ENCODE measurements around the gene DARS2. TPM values are rescaled to one million over a fixed set of nuclear protein-coding genes. Genes with fewer than 3 reads are reported as not detected.

Gene DARS2, protein sequence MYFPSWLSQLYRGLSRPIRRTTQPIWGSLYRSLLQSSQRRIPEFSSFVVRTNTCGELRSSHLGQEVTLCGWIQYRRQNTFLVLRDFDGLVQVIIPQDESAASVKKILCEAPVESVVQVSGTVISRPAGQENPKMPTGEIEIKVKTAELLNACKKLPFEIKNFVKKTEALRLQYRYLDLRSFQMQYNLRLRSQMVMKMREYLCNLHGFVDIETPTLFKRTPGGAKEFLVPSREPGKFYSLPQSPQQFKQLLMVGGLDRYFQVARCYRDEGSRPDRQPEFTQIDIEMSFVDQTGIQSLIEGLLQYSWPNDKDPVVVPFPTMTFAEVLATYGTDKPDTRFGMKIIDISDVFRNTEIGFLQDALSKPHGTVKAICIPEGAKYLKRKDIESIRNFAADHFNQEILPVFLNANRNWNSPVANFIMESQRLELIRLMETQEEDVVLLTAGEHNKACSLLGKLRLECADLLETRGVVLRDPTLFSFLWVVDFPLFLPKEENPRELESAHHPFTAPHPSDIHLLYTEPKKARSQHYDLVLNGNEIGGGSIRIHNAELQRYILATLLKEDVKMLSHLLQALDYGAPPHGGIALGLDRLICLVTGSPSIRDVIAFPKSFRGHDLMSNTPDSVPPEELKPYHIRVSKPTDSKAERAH
- total RNA-seq (2021) (15.0 and 18.3 TPM in 2 replicates), Bru-seq, nascent RNA (percentile 59 among the genes with signal in this experiment), BruChase-seq, experiment 1, labeled RNA remaining after a 2-hour chase (percentile 47 among the genes with signal in this experiment), BruChase-seq, experiment 2, labeled RNA remaining after a 6-hour chase (percentile 60 among the genes with signal in this experiment)
- long read RNA-seq, transcript DARS2-201 (17 exons, 3,441 nt) = major isoform, 14 of 21 reads
- long read RNA-seq, partial matches to known transcripts = 0 of 21 reads
- long read RNA-seq, other reads (novel, unspliced or antisense) = 2 of 21 reads

GRCh38 chr1:173824315-173825081, at the start of gene DARS2, which contains the start of gene CENPL:
Gene DARS2 (plus strand): TSS chr1:173824673. CDS start chr1:173825230, 557 bp downstream.
Gene CENPL (minus strand): TSS chr1:173824883. CDS start chr1:173811299, 13,584 bp downstream.
- POLR2A ChIA-PET (ENCODE audit: unreplicated experiment) = interaction anchor here (0.6 to 0.7 kb wide), 5 partner anchors 40 to 1097 kb away, joined by 4 to 6 read pairs (median 5); no protein-coding TSS in a partner anchor
- no peaks in the 10 kb centered on the region for H3K9me3 ChIP-seq (ENCODE audit: insufficient read depth, low read depth)
- DNase-seq = peak; percentile 86 to 90
- H3K79me2 ChIP-seq (ENCODE audit: low read depth) = peaks cover 45% of the 10 kb centered on the region
- CTCF ChIA-PET = interaction anchor here (0.7 kb wide), 1 partner anchor 393 kb away, joined by 7 read pairs; no protein-coding TSS in a partner anchor
- H3F3A ChIP-seq (ENCODE audit: insufficient read depth, low read depth) = peaks cover 26% of the 10 kb centered on the region; the same call in 1 of the 2 replicates
- peak within 1 kb of the TSS; percentile 84 for H3K4me3 ChIP-seq
- no peaks in the 10 kb centered on the region for H3K36me3 ChIP-seq (ENCODE audit: low read depth)
- H3K9me2 ChIP-seq (ENCODE audit: insufficient read depth) = no peaks in the 10 kb centered on the region
- peaks cover 17% of the 10 kb centered on the region for H3K4me1 ChIP-seq (replicated peaks; ENCODE audit: insufficient read depth)
- H4K20me1 ChIP-seq (ENCODE audit: insufficient read depth) = no peaks in the 10 kb centered on the region
- TSS peak; percentile 90 for BruUV-seq (replicated peaks)
- peak within 1 kb of the TSS; percentile 95 for H3K4me2 ChIP-seq
- TF ChIP-seq EZH2 (IDR thresholded peaks at IDR 0.05; ENCODE audit: low read depth) (no peak), CTCF (conservative IDR thresholded peaks at IDR 0.05) (no peak)
- H3K27me3 ChIP-seq (ENCODE audit: insufficient read depth, low read depth) = no peaks in the 10 kb centered on the region
- H3K27ac ChIP-seq = peak within 1 kb of the TSS; percentile 95
- H2AFZ ChIP-seq = peak within 1 kb of the TSS; percentile 91
- intact Hi-C loops (cut with micrococcal nuclease; ENCODE audit: unreplicated experiment) = loop anchor here (1.0 to 2.0 kb wide), 6 partner anchors 44 to 1079 kb away; partner anchors contain the start of gene ZBTB37

DNA sequence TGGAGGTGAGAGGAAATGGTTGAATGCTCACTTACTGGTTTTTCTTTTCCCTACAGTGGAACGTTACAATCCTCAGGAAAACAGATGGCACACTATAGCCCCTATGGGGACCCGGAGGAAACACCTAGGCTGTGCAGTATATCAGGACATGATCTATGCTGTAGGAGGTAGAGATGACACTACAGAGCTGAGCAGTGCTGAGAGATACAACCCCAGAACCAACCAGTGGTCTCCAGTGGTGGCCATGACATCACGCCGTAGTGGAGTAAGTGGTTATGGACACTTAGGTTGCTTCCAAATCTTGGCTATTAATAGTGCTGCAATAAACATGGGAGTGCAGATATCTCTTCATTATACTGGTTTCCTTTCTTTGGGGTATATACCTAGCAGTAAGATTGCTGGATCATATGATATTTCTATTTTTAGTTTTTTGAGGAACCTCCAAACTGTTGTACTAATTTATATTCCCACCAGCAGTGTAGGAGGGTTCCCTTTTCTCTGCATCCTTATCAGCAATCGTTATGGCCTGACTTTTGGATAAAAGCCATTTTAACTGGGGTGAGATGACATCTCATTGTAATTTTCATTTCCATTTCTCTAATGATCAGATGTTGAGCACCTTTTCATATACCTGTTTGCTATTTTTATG, 48.8 kb upstream of the DARS2 start:
- no peaks in the 10 kb centered on the region for H3K27me3 ChIP-seq (ENCODE audit: insufficient read depth, low read depth)
- no peaks in the 10 kb centered on the region for H3K9me3 ChIP-seq (ENCODE audit: insufficient read depth, low read depth)
- no peaks in the 10 kb centered on the region for H3K36me3 ChIP-seq (ENCODE audit: low read depth)
- H3K27ac ChIP-seq = no peak overlapping the region
- no peaks in the 10 kb centered on the region; the same call in 1 of the 2 replicates for H3K9me2 ChIP-seq (ENCODE audit: insufficient read depth)
- no peaks in the 10 kb centered on the region for H3K79me2 ChIP-seq (ENCODE audit: low read depth)
- no peak for DNase-seq
- H3K4me2 ChIP-seq = no peak overlapping the region
- no TSS peak for BruUV-seq (replicated peaks)
- H4K20me1 ChIP-seq (ENCODE audit: insufficient read depth) = no peaks in the 10 kb centered on the region
- no peaks in the 10 kb centered on the region for H3K4me1 ChIP-seq (replicated peaks; ENCODE audit: insufficient read depth)
- no peak overlapping the region for H2AFZ ChIP-seq
- no peak overlapping the region for H3K4me3 ChIP-seq
- no peak for TF ChIP-seq EZH2 (IDR thresholded peaks at IDR 0.05; ENCODE audit: low read depth)
- TF ChIP-seq CTCF (conservative IDR thresholded peaks at IDR 0.05) = no peak
- ChIA-PET POLR2A (ENCODE audit: unreplicated experiment) (no interaction called here), CTCF (no interaction called here)
- intact Hi-C loops (cut with micrococcal nuclease; ENCODE audit: unreplicated experiment) = no loop called here
- no peaks in the 10 kb centered on the region for H3F3A ChIP-seq (ENCODE audit: insufficient read depth, low read depth)
